Neuron (in vitro differentiated cells): ENCODE measurements around the gene KISS1.

ENCODE experiments used
- H2AFZ ChIP-seq: one replicate; pipeline ENCODE4 v1.6.1; 2013; ENCODE audit warnings: low read depth, mild to moderate bottlenecking, inconsistent platforms, low read length, moderate library complexity
- H3K27me3 ChIP-seq: one replicate; pipeline ENCODE4 v1.6.1; 2013; ENCODE audit warnings: low read length; ENCODE audit not compliant: insufficient read depth
- H3K36me3 ChIP-seq: one replicate; pipeline ENCODE4 v1.6.1; 2013; ENCODE audit warnings: low read length; ENCODE audit not compliant: insufficient read depth
- H3K4me1 ChIP-seq: one replicate; pipeline ENCODE4 v1.6.1; 2013; ENCODE audit warnings: low read length; ENCODE audit not compliant: insufficient read depth
- H3K4me3 ChIP-seq: 2 replicates; pipeline ENCODE4 v1.5.1; 2013; ENCODE audit warnings: mild to moderate bottlenecking, low read length, moderate library complexity
- H3K9me3 ChIP-seq: one replicate; pipeline ENCODE4 v1.6.1; 2013; ENCODE audit warnings: low read length

KISS1 gene

DNA sequence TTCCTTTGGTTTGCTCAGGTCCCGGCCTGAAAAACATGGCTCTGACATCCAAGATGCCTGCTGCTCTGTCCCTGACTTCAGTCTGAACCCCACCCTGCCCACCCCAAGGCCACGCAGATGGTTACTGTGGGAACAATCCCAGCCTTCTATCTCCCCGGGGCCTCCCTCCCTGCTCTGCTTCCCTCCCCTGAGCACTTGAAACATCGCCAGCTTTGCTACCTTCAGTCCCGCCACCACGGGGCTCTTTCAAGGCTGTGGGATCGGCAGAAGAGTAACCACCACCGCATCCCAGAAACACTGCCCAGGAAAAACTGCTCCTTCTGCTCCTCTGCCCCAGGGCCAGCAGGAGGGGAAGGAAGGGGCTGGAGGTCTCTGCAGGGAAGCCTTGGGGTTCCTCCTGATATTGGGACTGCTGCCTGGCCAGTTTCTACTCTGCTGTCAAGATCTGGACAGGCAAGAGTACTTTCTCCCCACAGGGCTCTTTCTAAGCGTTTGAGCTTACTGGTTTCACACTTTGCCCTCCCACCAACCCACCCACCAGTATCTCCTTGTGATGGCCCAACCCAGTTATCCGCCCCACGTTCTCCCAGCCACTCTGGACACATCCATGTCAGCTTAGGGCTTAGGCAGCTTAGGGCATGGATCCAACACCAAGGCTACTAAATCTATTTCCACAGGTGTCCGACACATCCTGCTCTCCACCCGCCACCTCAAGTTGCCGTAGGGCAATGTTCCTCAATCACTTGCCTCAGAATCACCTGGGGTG, 52.8 kb downstream of the KISS1 start:
- Histone ChIP-seq H2AFZ (no peak overlapping the region), H3K27me3 (no peaks in the 10 kb centered on the region), H3K4me1 (peaks cover 11% of the 10 kb centered on the region), H3K9me3 (peaks cover 5% of the 10 kb centered on the region), H3K4me3 (no peak overlapping the region), H3K36me3 (peaks cover 10% of the 10 kb centered on the region)

DNA sequence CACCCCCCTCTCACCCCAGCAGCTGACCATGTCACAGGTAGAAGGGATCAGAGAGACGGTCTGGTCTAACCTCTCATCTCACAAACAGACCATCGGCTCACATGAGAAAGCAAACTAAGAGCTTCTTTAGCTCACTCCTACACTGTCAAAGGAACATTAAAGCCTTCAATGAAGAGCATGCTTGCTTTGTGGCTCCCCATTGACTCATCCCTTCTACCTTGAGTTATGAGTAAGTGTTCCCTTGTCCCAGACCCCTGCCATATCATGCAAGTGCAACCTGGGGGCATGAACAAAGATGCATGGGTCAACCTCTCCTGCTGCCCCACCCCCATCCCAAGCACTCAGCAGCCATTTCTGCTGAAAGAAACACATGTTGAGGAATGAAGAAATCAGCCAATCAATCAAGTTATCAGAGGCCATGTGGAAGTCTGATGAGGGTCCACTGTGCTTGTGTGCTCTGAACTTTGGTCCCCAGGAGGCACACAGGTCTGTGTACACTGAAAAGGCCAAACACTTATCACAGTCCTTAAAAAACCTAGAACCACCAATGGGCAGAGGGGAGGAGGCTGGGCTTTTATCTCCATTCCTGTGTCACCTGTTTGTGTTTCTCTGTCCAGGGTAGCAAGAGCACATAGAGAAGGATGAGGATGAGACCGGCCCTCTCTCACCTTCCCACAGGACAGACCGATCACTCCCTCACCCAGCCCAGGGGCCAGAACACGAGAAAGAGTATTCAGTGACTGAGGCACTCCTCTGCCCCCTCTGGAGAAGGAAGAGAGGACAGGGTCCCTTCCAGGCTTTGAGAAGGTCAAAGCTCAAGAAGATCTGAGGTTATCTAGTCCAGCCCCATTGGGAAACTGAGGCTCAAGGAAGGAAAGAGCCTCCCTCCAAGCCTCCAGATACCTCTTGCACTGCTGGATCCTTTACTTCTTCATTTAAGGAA, 54.0 kb downstream of the KISS1 start:
- Histone ChIP-seq H3K4me3 (no peak overlapping the region), H3K9me3 (peaks cover 5% of the 10 kb centered on the region)

DNA sequence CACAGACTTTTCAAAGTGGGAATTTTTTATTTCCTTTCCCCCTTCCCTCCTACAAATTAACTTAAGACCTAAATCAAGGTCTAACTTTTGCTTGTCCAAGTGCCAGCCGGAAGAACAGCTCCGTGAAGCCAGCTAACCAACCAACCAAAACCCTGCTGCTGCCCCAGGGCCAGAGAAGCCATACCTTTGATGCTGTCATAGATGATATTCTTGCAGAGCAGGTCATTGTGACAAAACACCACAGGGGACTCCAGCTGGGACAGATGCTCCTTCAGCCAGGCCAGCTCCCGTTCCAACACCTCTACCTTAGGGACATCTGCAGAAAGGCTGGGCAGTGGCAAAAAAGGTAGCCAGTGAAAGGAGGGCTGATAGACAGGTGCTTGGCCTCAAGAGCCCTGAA, 55.2 kb downstream of the KISS1 start:
- Histone ChIP-seq H3K4me1 (no peaks in the 10 kb centered on the region), H3K4me3 (no peak overlapping the region), H3K9me3 (peaks cover 5% of the 10 kb centered on the region), H3K27me3 (no peaks in the 10 kb centered on the region), H2AFZ (no peak overlapping the region), H3K36me3 (peaks cover 10% of the 10 kb centered on the region)

More for the DNA sequence above, 54.0 kb downstream of the KISS1 start:
- Histone ChIP-seq H3K36me3 (peaks cover 10% of the 10 kb centered on the region), H2AFZ (no peak overlapping the region), H3K4me1 (no peaks in the 10 kb centered on the region), H3K27me3 (no peaks in the 10 kb centered on the region)
